HG02798 (cell line): ENCODE measurements around the gene ANKRA2.

Experiments
- ATAC-seq: cut with Tn5 transposase; IDR thresholded peaks from one replicate; pipeline ENCODE4 v1.9.1; 2021; ENCODE audit warnings: mild to moderate bottlenecking; ENCODE audit not compliant: unreplicated experiment, poor library complexity

ANKRA2 gene

GRCh38 chr5:73552642-73553041, 12.8 kb downstream of the ANKRA2 start:
- ATAC-seq = no peak

DNA sequence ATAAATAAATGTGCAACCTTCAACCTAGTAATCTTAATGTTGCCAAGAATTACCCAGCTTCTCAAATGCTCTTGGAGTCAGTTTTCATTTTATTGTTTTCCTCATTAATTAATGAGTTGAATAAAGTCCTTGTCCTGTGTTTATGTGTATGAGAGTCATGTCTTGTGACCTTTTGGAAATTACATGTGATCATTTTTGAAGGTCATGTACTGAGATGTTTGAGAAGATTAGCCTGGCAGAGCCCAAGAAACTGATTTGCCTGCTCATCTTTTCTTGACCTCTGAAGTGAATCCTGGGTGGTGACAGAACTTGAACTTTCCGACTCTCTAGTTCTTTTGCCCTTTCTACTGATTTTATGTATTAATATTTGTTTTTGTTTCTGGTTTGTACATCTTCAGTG, 15.4 kb downstream of the ANKRA2 start:
- ATAC-seq = no peak

- no peak for ATAC-seq
Observed at GRCh38 chr5:73545403-73545779, 20.0 kb downstream of the ANKRA2 start.

- ATAC-seq = no peak
Observed at GRCh38 chr5:73544429-73545402, 20.7 kb downstream of the ANKRA2 start.

GRCh38 chr5:73542020-73542419, 23.4 kb downstream of the ANKRA2 start:
- ATAC-seq = no peak

DNA sequence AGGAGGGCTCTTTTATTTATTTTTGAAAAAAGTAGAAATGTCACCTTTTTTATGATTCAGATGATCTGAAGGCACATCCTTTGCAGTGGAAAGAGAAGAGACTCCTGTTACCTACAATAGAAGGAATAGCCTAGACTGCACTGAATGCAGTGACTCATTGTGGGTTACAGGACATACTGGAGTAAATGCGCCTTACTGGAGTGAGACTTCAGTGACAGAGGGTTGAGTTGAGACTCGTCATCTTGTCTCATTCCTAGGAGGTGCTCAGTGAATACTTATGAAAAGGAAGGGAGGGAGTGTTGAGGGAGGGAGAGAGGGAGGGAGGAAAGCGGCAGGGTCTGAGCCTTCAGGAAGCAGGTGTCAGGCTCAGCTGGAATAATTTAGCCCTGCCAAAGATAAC, 25.2 kb downstream of the ANKRA2 start:
- no peak for ATAC-seq

- ATAC-seq = no peak
Observed at GRCh38 chr5:73539730-73540129, 25.7 kb downstream of the ANKRA2 start.

- no peak for ATAC-seq
Observed at GRCh38 chr5:73534971-73535370, 30.5 kb downstream of the ANKRA2 start.

GRCh38 chr5:73534011-73534644, 31.3 kb downstream of the ANKRA2 start:
- ATAC-seq = no peak

- ATAC-seq = no peak
Observed at GRCh38 chr5:73532195-73532594, 33.2 kb downstream of the ANKRA2 start.

DNA sequence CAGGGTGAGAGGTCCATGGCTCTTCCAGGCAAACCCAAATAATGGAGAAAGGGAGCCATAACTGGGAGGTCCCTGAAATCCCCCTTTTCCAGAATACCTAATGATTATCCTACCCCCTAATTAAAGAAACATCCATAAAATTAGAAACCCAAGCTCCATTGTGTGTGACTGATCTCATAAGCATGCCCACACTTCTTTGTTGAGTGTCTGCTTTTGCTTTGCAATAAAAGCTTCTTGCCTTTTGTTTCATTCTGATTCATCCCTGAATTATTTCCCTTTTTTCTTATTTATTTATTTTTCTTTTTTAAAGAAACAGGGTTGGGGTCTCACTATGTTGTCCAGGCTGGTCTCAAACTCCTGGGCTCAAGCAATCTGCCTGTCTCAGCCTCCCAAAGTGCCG, 34.1 kb downstream of the ANKRA2 start:
- no peak for ATAC-seq

- ATAC-seq = no peak
Observed at GRCh38 chr5:73529081-73529480, 36.4 kb downstream of the ANKRA2 start.

DNA sequence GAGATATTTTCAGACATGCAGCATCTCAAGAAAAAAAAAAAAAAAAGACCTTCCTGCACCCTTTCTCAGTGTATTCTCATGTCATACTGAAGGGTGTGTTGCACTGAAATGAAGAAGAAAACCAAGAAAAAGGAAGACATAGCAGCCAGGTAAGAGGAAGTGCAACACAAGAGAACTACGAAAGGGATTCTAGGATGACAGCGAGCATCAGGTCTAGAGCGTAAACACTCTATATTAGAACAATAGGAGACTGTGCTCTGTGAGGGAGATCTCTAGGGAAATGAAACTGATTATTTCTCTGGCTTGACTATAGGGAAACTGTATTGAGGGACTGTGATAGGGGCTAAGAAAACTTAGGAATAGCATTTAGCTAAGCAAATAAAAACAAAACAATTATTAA, 37.2 kb downstream of the ANKRA2 start:
- no peak for ATAC-seq

- ATAC-seq = no peak
Observed at GRCh38 chr5:73525606-73526203, 39.7 kb downstream of the ANKRA2 start.

GRCh38 chr5:73523861-73524260, 41.6 kb downstream of the ANKRA2 start:
- ATAC-seq = no peak

DNA sequence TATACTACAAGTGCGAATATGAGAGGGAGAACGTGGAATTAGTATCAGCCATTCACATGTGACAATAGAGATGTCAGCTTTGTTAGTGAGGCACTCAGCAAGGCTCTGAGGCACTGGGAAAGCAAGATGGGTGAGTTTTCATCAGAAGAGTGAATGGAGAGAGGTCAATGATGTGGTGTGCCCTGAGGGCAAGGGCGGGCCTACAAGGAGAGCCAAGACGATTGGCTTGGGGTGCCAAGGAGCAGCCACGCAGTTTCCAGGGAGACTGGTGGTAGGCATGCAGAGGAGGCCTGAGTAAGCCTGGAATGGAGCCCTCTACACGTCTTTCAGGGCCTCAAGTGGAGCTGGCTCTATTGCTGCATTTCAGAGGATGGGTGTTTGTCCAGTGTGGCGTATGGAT, 42.5 kb downstream of the ANKRA2 start:
- ATAC-seq = no peak

DNA sequence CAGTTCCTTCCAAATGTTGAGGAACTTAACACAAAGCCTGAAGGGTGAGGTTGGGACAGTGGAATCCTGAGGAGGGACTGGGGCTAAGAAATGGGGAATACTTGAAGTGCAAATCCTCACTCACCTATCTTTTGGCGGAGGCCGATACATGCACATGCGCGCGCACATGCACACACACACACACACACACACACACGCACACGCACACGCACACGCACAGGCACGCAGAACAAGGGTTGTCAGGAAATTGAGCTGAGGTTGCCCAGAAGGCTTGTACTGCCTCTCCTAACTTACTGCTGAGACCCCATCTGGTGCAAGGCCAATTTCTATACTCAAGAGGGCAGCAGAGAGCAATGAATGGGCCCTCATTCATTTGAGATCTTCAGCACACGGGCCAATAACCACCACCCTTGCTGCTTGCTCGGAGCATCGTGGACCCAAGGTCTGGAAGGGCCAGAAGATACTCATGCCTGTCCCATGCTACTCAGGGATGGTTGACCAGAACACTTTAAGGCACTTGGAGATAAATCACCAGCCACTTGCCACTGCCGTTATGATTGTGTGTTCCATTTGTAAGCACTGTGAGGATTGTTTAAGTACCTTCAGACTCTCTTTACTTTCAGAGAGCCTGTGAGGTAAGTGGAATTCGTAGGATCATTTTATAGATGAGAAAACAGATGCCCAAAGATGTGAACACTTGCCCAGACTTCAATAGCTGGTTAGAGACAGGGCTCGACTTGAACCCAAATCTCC, 45.7 kb downstream of the ANKRA2 start:
- ATAC-seq = peak; percentile 96

GRCh38 chr5:73515232-73515631, 50.2 kb downstream of the ANKRA2 start:
- no peak for ATAC-seq

DNA sequence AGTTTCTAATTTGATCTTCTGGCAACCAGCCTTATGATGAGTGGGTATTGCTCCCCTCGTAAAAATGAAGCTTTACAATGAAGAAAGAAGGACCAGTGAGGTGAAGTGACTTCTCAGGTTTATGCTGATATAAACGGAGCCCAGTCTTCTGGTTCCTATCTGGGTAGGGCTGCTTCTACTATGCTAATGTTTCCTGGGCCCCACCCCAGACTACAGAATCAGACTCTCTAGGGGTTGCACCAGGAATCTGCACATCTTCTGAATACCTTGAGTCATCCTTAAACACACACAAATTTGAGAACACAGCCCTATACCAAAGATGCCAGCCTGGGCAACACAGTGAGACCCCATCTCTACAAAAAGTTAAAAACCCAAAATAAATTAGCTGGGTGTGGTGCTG, 51.0 kb downstream of the ANKRA2 start:
- no peak for ATAC-seq

- ATAC-seq = no peak
Observed at GRCh38 chr5:73513996-73514395, 51.4 kb downstream of the ANKRA2 start.

- ATAC-seq = peak; percentile 62
Observed at GRCh38 chr5:73508521-73508920, 56.9 kb downstream of the ANKRA2 start.
